HTR-8/SVneo (cell line): Measurements from ENCODE around the gene FPGS.
A peak's percentile ranks its signal among the peaks of the same experiment; 100 is the strongest.
"Not testable (repeated sequence)": the region's sequence is repeated elsewhere in the genome, so short reads cannot be mapped to it uniquely, and the experiment has no call there.

Experiments
- DNase-seq: peaks from one replicate; pipeline ENCODE4 v3.0.0; 2011; ENCODE audit warnings: low spot score, mixed read lengths; ENCODE audit not compliant: insufficient read length
- FAIRE-seq: peaks from 2 replicates; lab custom pipeline; 2011; peaks lifted over from hg19 to GRCh38; lab: Jason Lieb, UNC

The FPGS gene

GRCh38 chr9:127770905-127771569, 31.6 kb upstream of the FPGS start:
- DNase-seq (peak; percentile 87), FAIRE-seq (peak; percentile 92)

DNA sequence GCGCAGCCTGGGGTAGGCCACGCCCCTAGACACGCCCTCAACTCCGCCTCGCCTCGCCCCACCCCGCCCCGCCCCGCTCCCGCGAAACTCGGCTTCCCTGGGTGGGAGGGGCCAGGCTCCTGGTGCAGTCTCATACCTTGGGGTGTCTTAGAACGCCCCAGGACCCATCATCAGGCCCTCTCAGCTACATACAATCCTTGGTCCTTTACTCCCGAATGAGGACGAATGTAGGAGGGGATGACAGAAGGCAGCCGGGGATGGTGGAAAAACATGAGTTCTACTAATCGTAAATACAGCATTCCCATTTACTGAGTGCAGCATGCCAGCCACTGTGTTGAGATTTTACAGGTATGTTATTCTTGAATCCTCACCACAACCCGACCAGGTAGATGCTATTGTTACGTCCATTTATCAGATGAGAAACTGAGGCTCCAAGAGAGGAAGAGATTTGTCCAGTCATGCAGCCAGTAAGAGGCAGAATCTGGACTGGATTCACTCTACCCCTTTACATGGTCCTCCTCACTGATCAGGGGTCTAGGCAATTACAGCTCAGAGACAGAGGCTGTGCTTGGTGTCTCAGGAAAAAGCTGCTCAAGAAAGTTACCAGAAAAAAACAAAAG, 31.0 kb upstream of the FPGS start:
- FAIRE-seq (no peak), DNase-seq (no peak)

DNA sequence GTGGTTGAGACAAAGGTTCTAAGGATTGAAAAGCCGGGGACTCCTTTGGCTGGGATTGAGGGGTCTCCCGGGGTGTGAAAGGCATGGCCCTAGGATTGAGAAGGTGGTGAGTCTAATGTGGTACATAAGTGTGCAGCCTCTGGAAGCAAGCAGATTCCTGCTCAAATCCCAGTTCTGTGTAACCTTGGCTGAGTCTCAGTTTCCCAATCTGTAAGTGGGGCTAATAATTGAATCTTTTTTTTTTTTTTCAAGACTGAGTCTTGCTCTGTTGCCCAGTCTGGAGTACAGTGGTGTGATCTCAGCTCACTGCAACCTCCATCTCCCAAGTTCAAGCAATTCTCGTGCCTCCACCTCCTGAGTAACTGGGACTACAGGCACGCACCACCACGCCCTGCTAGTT, 30.1 kb upstream of the FPGS start:
- FAIRE-seq (no peak), DNase-seq (no peak)

- DNase-seq (no peak), FAIRE-seq (no peak)
Observed at GRCh38 chr9:127773272-127773671, 29.4 kb upstream of the FPGS start.

GRCh38 chr9:127773981-127774380, 28.7 kb upstream of the FPGS start:
- no peak for DNase-seq
- FAIRE-seq: no peak

DNA sequence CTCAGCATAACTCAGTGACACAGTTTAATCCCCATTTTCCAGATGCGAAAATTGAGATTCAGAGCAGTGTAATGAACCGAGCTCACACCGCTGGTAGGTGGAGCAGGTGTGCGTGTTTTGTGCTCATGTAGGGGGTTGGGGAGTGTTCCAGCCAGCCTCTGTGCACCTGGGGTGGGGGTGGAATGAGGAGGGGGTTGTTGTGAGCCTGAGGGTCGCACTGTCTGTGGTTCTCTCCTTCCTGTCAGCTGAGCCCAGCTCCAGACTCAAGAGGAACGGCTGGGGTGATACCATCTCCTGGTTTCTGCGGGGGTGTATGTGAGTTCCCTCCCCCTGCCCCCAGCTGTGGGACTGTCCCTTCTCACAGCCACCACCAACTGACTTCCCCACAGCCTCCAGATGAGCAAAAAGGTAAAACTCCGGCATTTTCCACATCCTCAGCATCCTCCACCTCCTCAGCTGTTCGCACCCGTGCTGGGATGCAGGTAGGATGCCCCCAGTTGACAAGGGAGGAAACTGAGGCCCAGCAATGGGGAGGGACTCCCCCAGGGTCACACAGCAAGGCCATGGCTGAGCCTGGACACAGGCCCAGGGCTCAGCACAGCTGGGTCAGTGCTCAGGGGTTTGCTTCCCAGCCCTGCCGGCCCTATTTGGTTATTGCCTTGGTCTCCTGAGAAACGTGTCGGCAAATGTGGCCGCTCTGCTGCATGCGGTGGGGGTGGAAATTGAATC, 26.3 kb upstream of the FPGS start:
- no peak for DNase-seq
- no peak for FAIRE-seq

DNA sequence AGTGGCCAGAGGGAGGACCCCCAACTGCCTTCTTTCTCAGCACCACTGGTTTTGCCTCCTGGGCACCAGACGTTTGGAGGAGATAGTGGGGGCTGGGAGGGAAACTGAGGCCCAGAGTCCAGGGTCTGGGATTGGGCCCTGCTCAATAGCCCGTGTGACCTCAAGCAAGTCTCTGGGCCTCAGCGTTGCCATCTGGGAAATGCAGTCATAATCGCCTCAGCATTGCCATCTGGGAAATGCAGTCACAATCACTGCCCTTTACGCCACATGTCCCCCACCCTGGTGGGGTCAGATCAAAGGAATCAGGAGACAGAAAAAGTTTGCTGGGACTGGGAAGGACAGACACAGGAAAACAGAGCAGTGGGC, 25.8 kb upstream of the FPGS start:
- FAIRE-seq (no peak), DNase-seq (no peak)

GRCh38 chr9:127777368-127777980, 25.2 kb upstream of the FPGS start:
- DNase-seq: no peak
- FAIRE-seq: no peak

GRCh38 chr9:127778280-127779135, 24.2 kb upstream of the FPGS start, which contains the start of gene SH2D3C:
TSS of gene SH2D3C (minus strand) at chr9:127778666. CDS start at chr9:127778627, 39 bp downstream.
- no peak for DNase-seq
- no peak for FAIRE-seq

DNA sequence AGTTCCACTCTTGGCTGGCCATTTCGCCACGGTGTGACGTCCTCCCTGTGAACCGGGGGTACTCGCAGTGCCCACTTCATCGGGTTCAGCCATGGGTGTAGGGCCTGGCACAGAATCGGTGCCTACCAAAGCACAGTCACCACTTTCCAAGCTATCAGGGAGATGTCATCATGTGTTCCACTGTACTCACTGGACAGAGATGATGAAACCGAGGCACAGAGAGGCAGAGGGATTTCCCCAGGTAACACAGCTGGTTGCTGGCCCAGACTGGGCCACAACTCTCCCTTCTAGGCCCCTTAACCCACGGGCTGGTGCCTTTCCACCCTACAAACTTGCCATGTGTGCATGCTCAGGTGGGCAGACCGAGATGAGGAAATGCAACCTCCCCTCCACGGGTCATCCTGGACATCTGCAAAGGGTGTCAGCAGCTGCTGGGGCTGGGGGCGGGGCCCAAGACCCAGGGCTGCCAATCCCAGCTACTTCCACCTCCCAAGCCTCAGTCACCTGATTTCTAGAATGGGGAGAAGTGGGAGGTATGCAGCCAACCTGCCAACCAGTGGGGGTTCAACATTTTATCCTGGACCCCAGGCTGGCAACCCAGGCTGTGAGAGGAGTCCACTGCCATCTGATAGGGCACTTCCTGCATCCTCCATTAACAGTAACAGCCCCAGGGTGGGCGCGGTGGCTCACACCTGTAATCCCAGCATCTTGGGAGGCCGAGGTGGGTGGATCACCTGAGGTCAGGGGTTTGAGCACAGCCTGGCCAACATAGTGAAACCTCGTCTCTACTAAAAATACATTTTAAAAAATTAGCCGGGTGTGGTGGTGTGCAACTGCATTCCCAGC, 23.3 kb upstream of the FPGS start:
- no peak for DNase-seq
- no peak for FAIRE-seq

GRCh38 chr9:127780126-127780885, 22.4 kb upstream of the FPGS start:
- DNase-seq: no peak

GRCh38 chr9:127780909-127781308, 21.8 kb upstream of the FPGS start:
- not testable (repeated sequence) for DNase-seq, FAIRE-seq

More at GRCh38 chr9:127780126-127780885, 22.4 kb upstream of the FPGS start:
- FAIRE-seq: no peak

GRCh38 chr9:127781806-127782205, 20.9 kb upstream of the FPGS start:
- no peak for FAIRE-seq
- DNase-seq: no peak

GRCh38 chr9:127783111-127784008, 19.3 kb upstream of the FPGS start:
- DNase-seq (no peak), FAIRE-seq (no peak)

- peak; percentile 77 for DNase-seq
Observed at GRCh38 chr9:127785023-127785932, 17.4 kb upstream of the FPGS start.

More at GRCh38 chr9:127785023-127785932, 17.4 kb upstream of the FPGS start:
- FAIRE-seq: no peak
